SK-N-SH (cell line): Measurements from ENCODE around the gene RBM4. TPM values are rescaled to one million over a fixed set of nuclear protein-coding genes. Genes with fewer than 3 reads are reported as not detected.
A peak's percentile ranks its signal among the peaks of the same experiment; 100 is the strongest.

Source experiments
- CTCF ChIA-PET: fragments of 300-600, 350-600 bp; formaldehyde crosslinking; extraction: SDS; loops from one replicate; lab custom pipeline; 2021; lab: Yijun Ruan, JAX
- POLR2A ChIA-PET: fragments of 350-600 bp; sonication (Branson Sonifier 250); formaldehyde crosslinking; extraction: SDS; loops from one replicate; lab custom pipeline; 2020; ENCODE audit warnings: antibody characterized with exemption, inconsistent platforms; lab: Yijun Ruan, JAX
- DNase-seq: peaks from one replicate; pipeline ENCODE4 v3.0.0; 2012
- H2AFZ ChIP-seq: fragments of 200-600 bp; sonication (generic); 2 replicates; pipeline ENCODE4 v1.8.1; 2016; ENCODE audit warnings: antibody characterized with exemption, mild to moderate bottlenecking, low read depth
- H3F3A ChIP-seq: fragments of 200-600 bp; sonication (generic); replicated peaks from 2 replicates; pipeline ENCODE3; 2016; ENCODE audit warnings: antibody characterized with exemption, mild to moderate bottlenecking; ENCODE audit not compliant: insufficient read depth
- H3K27ac ChIP-seq, 2 experiments: fragments of 200-500 bp in 1 of 2; fragments of 200-600 bp in 1 of 2; sonication (Bioruptor generic) in 1 of 2; sonication (generic), shearing (Covaris generic) in 1 of 2; 2 replicates each; pipeline versions ENCODE4 v1.5.1 to v1.6.1; 2014 to 2016; ENCODE audit warnings: low read depth in 2 of 2, inconsistent platforms in 1 of 2, low read length in 1 of 2, mild to moderate bottlenecking in 1 of 2, mixed read lengths in 1 of 2
- H3K27me3 ChIP-seq: fragments of 200-600 bp; sonication (generic), shearing (Covaris generic); 2 replicates; pipeline ENCODE4 v1.6.1; 2016; ENCODE audit warnings: mixed run types; ENCODE audit not compliant: insufficient read depth
- H3K36me3 ChIP-seq, 2 experiments: fragments of 200-500 bp in 1 of 2; fragments of 200-600 bp in 1 of 2; sonication (Bioruptor generic) in 1 of 2; sonication (generic) in 1 of 2; replicated peaks in 1 of 2; 2 replicates each; pipeline versions ENCODE3 to v1.5.1; 2014 to 2016; ENCODE audit warnings: low read length in 1 of 2, mild to moderate bottlenecking in 1 of 2; ENCODE audit not compliant: insufficient read depth in 2 of 2, control insufficient read depth in 1 of 2
- H3K4me1 ChIP-seq, 2 experiments: fragments of 200-500 bp in 1 of 2; fragments of 200-600 bp in 1 of 2; sonication (Bioruptor generic) in 1 of 2; sonication (generic), shearing (Covaris generic) in 1 of 2; 2 replicates each; pipeline versions ENCODE4 v1.5.1 to v1.6.1; 2014 to 2016; ENCODE audit warnings: low read depth in 1 of 2, low read length in 1 of 2, mixed run types in 1 of 2; ENCODE audit not compliant: insufficient read depth in 2 of 2, control insufficient read depth in 1 of 2
- H3K4me2 ChIP-seq: fragments of 200-600 bp; sonication (generic), shearing (Covaris generic); 2 replicates; pipeline ENCODE4 v1.6.1; 2017; ENCODE audit warnings: mixed run types
- H3K4me3 ChIP-seq, 2 experiments: fragments of 200-500 bp in 1 of 2; fragments of 200-600 bp in 1 of 2; sonication (Bioruptor generic) in 1 of 2; sonication (generic), shearing (Covaris generic) in 1 of 2; 2 replicates each; pipeline versions ENCODE4 v1.5.1 to v1.8.1; 2014 to 2016; ENCODE audit warnings: low read depth in 2 of 2, inconsistent platforms in 1 of 2, low read length in 1 of 2, mild to moderate bottlenecking in 1 of 2, mixed read lengths in 1 of 2, moderate library complexity in 1 of 2
- H3K79me2 ChIP-seq: fragments of 200-600 bp; sonication (generic); 2 replicates; pipeline ENCODE4 v1.8.1; 2017; ENCODE audit warnings: mild to moderate bottlenecking; ENCODE audit not compliant: insufficient read depth
- H3K9ac ChIP-seq: fragments of 200-600 bp; sonication (generic); 2 replicates; pipeline ENCODE4 v1.6.1; 2017; ENCODE audit warnings: mixed run types
- H3K9me2 ChIP-seq: fragments of 200-600 bp; sonication (generic); 2 replicates; pipeline ENCODE4 v1.6.1; 2017; ENCODE audit warnings: mixed run types
- H3K9me3 ChIP-seq: fragments of 200-600 bp; sonication (generic); 2 replicates; pipeline ENCODE4 v1.6.1; 2017; ENCODE audit warnings: mixed run types, mild to moderate bottlenecking, moderate library complexity
- H4K20me1 ChIP-seq: fragments of 200-600 bp; sonication (generic); 2 replicates; pipeline ENCODE4 v1.6.1; 2017; ENCODE audit warnings: mild to moderate bottlenecking, mixed run types; ENCODE audit not compliant: insufficient read depth
- CHD2 ChIP-seq: fragments of 150-350 bp; IDR thresholded peaks from 2 replicates; pipeline ENCODE4 v1.6.1; 2018; ENCODE audit warnings: low read length; ENCODE audit not compliant: partially characterized antibody
- EZH2phosphoT487 ChIP-seq: fragments of 200-600 bp; sonication (generic); IDR thresholded peaks from 2 replicates; pipeline ENCODE4 v1.6.1; 2017; ENCODE audit warnings: low read depth, mixed run types, mild to moderate bottlenecking, antibody characterized with exemption, moderate library complexity, borderline replicate concordance
- FOXJ3 ChIP-seq: sonication (generic); formaldehyde crosslinking; IDR thresholded peaks from 2 replicates; pipeline ENCODE4 v1.5.1; 2020; ENCODE audit warnings: mild to moderate bottlenecking, missing genetic modification reagents
- GATA2 ChIP-seq: sonication (generic); formaldehyde crosslinking; IDR thresholded peaks from 2 replicates; pipeline ENCODE4 v1.5.0; 2020; ENCODE audit warnings: mild to moderate bottlenecking, missing genetic modification reagents
- IRF3 ChIP-seq: fragments of 150-350 bp; IDR thresholded peaks from 2 replicates; pipeline ENCODE4 v1.6.1; 2016; ENCODE audit warnings: mild to moderate bottlenecking, low read depth, low read length
- MAX ChIP-seq: IDR thresholded peaks from 2 replicates; pipeline ENCODE4 v1.4.0; 2012; ENCODE audit warnings: low read depth
- MEF2A ChIP-seq: IDR thresholded peaks from 2 replicates; pipeline ENCODE4 v1.4.0; 2012; ENCODE audit warnings: low read depth, borderline replicate concordance
- POLR2AphosphoS5 ChIP-seq: IDR thresholded peaks from 2 replicates; pipeline ENCODE4 v1.6.1; 2012; ENCODE audit warnings: low read depth, low read length
- RAD21 ChIP-seq: IDR thresholded peaks from 2 replicates; pipeline ENCODE4 v1.6.1; 2012; ENCODE audit warnings: mild to moderate bottlenecking, low read length
- RXRA ChIP-seq: IDR thresholded peaks from 2 replicates; pipeline ENCODE4 v1.4.0; 2012; ENCODE audit warnings: low read depth, mild to moderate bottlenecking, borderline replicate concordance
- SIN3A ChIP-seq: IDR thresholded peaks from 2 replicates; pipeline ENCODE4 v1.6.1; 2012; ENCODE audit warnings: low read depth, mild to moderate bottlenecking, low read length, moderate library complexity, borderline replicate concordance
- SMC3 ChIP-seq: IDR thresholded peaks from 2 replicates; pipeline ENCODE4 v1.6.1; 2012; ENCODE audit warnings: low read depth, low read length, improper control_type of control experiment
- TAF1 ChIP-seq: IDR thresholded peaks from 2 replicates; pipeline ENCODE4 v1.6.1; 2012; ENCODE audit warnings: low read depth, mild to moderate bottlenecking, low read length, moderate library complexity, borderline replicate concordance
- TEAD4 ChIP-seq: IDR thresholded peaks from 2 replicates; pipeline ENCODE4 v1.4.0; 2012; ENCODE audit warnings: mild to moderate bottlenecking, borderline replicate concordance; ENCODE audit not compliant: insufficient read depth
- USF2 ChIP-seq: fragments of 150-350 bp; IDR thresholded peaks from 2 replicates; pipeline ENCODE4 v1.6.1; 2017; ENCODE audit warnings: antibody characterized with exemption, low read length, low read depth, borderline replicate concordance
- ZBTB33 ChIP-seq: IDR thresholded peaks from 2 replicates; pipeline ENCODE4 v1.4.0; 2012; ENCODE audit warnings: low read depth, borderline replicate concordance
- WGBS: methylation state at CpG from one replicate; pipeline ENCODE4 v1.1.6; 2017; ENCODE audit warnings: low lambda C conversion rate; 5-methylcytosine and 5-hydroxymethylcytosine counted together
- polyA plus RNA-seq, 3 experiments: library from polyadenylated mRNA; depleted of rRNA; stranded (reverse); fragments of >200 nt; gene quantifications; 2 replicates each; pipeline ENCODE4 v1.2.3, GENCODE V29; 2012

Gene RBM4
- polyA plus RNA-seq, 1 of the 3 experiments (the other 2 are of a cell fraction), result 202 TPM

- no peak for DNase-seq
- peaks cover 10% of the 10 kb centered on the region for H4K20me1 ChIP-seq
- peaks cover 29% of the 10 kb centered on the region for H3F3A ChIP-seq
- H3K4me3 ChIP-seq, result no peak overlapping the region
- H3K9me3 ChIP-seq, result no peaks in the 10 kb centered on the region
- TF ChIP-seq RXRA, result no peak
- no peak; the same call in 1 of the 2 replicates for TF ChIP-seq POLR2AphosphoS5
- no peak for TF ChIP-seq TEAD4
- TF ChIP-seq MEF2A, result no peak
- TF ChIP-seq SMC3, result no peak
- TF ChIP-seq FOXJ3 (CRISPR knock-in tag), result no peak
- TF ChIP-seq SIN3A, result no peak
- no peak for TF ChIP-seq USF2
- no peak for TF ChIP-seq CHD2
- TF ChIP-seq EZH2phosphoT487, result no peak
- no peak for TF ChIP-seq GATA2
- no peak for TF ChIP-seq TAF1
- TF ChIP-seq IRF3, result no peak
- no peak for TF ChIP-seq MAX
- no peak for TF ChIP-seq ZBTB33
- no peak for TF ChIP-seq RAD21
- no peak overlapping the region for H3K9ac ChIP-seq
- peaks cover 20 to 21% of the 10 kb centered on the region in 2 experiments for H3K4me1 ChIP-seq
- peaks cover 70% of the 10 kb centered on the region for H3K79me2 ChIP-seq
- no peaks in the 10 kb centered on the region for H3K27me3 ChIP-seq
- CTCF ChIA-PET, result interaction anchor here (1.3 kb wide), 1 partner anchor 95 kb away, joined by 5 read pairs; no protein-coding TSS in a partner anchor
- H3K9me2 ChIP-seq, result no peaks in the 10 kb centered on the region
- H2AFZ ChIP-seq, result no peak overlapping the region
- POLR2A ChIA-PET, result no interaction called here
- H3K36me3 ChIP-seq, result peaks cover 19 to 31% of the 10 kb centered on the region in 2 experiments
- no peak overlapping the region for H3K27ac ChIP-seq
- peak overlapping the region; percentile 88; the same call in 1 of the 2 replicates for H3K4me2 ChIP-seq
- WGBS, result 64% methylated on average over 2 of the region's 2 CpGs
Observed at GRCh38 chr11:66674964-66675602, 36.6 kb downstream of the RBM4 start.
